Measurements from ENCODE around the gene KCNH1. TPM values are rescaled to one million over a fixed set of nuclear protein-coding genes. Genes with fewer than 3 reads are reported as not detected.

Gene KCNH1
- total RNA-seq, 1 donor from 2014 or later: 2.4 TPM

DNA sequence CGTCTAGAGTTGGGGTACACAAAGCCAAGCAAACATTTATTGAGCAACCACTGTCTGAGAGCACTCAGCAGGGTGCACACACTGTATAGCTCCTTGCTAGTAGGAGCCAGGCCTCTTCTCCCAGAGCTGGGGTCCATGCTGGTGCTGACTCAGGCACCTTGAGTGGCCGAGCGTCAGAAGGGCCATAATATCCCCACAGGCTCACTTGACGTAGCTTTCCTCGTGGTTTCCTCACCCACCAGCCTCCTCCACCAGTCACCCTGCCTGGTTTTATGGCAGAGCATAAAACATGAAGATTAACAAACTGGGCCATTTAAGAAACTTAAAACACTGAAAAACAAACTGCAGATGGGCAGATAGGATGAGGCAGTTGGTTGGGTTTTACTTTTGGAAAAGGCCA is 443.7 kb downstream of the KCNH1 start:
- peaks cover 9% of the 10 kb centered on the region for H3K4me1 Mint-ChIP-seq (ENCODE audit: unreplicated experiment)
- no peaks in the 10 kb centered on the region for H3K9me3 Mint-ChIP-seq
- no peak overlapping the region for H3K27ac Mint-ChIP-seq
- TF ChIP-seq, protein P1, sequence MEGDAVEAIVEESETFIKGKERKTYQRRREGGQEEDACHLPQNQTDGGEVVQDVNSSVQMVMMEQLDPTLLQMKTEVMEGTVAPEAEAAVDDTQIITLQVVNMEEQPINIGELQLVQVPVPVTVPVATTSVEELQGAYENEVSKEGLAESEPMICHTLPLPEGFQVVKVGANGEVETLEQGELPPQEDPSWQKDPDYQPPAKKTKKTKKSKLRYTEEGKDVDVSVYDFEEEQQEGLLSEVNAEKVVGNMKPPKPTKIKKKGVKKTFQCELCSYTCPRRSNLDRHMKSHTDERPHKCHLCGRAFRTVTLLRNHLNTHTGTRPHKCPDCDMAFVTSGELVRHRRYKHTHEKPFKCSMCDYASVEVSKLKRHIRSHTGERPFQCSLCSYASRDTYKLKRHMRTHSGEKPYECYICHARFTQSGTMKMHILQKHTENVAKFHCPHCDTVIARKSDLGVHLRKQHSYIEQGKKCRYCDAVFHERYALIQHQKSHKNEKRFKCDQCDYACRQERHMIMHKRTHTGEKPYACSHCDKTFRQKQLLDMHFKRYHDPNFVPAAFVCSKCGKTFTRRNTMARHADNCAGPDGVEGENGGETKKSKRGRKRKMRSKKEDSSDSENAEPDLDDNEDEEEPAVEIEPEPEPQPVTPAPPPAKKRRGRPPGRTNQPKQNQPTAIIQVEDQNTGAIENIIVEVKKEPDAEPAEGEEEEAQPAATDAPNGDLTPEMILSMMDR (conservative IDR thresholded peaks at IDR 0.05): no peak
- no peaks in the 10 kb centered on the region for H3K27me3 Mint-ChIP-seq
- no peaks in the 10 kb centered on the region for H3K36me3 Mint-ChIP-seq
- no peak for DNase-seq (ENCODE audit: extremely low spot score, unreplicated experiment)
- no peak overlapping the region for H3K4me3 Mint-ChIP-seq

DNA sequence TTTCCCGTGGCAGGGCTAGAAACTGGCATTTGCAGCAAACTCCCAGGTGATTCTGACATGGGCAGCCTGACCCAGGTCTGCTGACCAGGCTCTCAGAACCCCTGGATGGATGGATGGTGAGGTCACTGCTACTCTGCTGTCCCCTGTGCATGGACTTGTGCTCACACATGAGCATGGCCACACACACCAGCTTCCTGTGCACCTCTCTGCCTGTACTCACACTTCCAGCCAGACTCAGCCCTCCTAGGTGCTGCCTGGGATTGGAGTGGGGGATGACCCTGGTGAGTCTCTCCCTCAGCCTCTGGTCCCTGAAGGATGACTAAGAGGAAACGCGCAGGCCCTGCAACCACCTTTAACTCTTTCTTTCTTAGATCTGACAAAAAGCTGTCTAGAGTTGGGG is 444.1 kb downstream of the KCNH1 start:
- no peak for DNase-seq (ENCODE audit: extremely low spot score, unreplicated experiment)
- H3K4me1 Mint-ChIP-seq (ENCODE audit: unreplicated experiment): peaks cover 9% of the 10 kb centered on the region
- H3K27me3 Mint-ChIP-seq: no peaks in the 10 kb centered on the region
- no peaks in the 10 kb centered on the region for H3K9me3 Mint-ChIP-seq
- no peak overlapping the region for H3K27ac Mint-ChIP-seq
- no peak overlapping the region for H3K4me3 Mint-ChIP-seq
- no peaks in the 10 kb centered on the region for H3K36me3 Mint-ChIP-seq
- TF ChIP-seq, protein P1 (conservative IDR thresholded peaks at IDR 0.05): no peak

DNA sequence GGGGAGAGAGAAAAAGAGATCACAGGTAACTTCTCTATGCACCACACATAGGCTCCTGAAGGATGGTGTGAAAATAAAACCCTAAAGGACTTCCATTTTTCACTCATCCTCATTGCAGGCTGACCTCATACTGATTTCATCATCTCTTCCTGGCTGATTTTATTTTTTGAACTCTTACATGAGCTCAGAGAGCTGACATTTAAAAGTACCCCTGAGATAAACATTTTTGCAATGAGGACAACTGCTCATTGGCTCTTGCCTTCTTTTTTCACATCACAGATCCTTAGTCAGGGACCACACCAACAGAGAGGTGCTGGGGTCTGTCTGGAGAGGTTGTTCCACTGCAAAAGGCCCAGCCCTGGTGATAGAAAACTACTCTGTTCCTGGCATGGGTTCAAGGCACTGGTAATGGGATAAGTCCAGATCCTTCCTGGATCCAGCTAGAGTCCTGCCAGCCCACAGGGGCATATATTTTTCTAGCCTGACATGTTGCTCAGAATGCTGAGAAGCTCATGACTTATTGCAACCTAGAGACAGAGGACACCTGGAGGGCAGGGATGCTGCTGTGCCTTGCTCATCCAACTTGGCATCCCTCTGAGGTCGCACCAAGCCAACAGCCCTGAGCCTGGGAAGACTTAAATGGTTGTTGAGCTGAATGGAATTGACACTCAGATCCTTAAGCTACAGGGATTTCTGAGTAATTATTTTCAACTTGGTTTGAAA is 445.3 kb downstream of the KCNH1 start:
- H3K36me3 Mint-ChIP-seq: no peaks in the 10 kb centered on the region
- no peak overlapping the region for H3K4me3 Mint-ChIP-seq
- no peaks in the 10 kb centered on the region for H3K9me3 Mint-ChIP-seq
- peaks cover 9% of the 10 kb centered on the region for H3K4me1 Mint-ChIP-seq (ENCODE audit: unreplicated experiment)
- TF ChIP-seq, protein P1 (conservative IDR thresholded peaks at IDR 0.05): no peak
- H3K27ac Mint-ChIP-seq: no peak overlapping the region
- DNase-seq (ENCODE audit: extremely low spot score, unreplicated experiment): no peak
- no peaks in the 10 kb centered on the region for H3K27me3 Mint-ChIP-seq

DNA sequence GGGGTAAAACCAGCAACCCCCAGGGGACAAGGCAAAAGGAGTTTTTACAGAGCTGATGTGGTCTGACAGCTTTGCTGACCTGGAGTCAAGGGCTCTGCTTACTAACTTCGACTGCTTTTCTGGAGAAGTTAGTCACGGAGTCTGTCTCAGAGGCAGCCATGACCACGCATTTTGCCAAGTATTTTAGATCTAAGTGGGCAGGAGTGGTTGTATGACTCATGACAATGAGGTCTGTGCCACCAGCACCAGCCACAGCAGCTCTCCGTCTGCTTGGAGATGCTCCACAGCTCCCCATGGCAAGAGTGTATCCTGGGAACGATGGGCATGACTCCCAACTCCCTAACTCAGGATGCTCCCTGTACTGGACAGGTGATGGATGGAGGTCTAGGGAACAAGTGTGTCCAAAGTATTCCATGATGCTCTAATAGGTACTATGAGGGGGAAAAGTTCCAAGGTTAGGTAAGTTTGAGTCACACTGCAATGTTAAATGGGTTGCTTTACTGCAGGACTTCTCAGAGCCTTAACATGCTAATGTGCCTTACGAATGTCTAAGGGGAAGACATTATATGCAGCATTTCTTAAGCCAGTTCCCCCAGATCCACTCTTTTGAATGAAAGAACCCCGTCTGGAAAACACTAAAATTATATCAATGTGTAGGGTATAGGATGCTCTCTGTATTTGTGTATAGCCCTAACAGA is 446.2 kb downstream of the KCNH1 start:
- Mint-ChIP-seq H3K27ac (no peak overlapping the region), H3K9me3 (no peaks in the 10 kb centered on the region), H3K4me1 (ENCODE audit: unreplicated experiment) (peaks cover 9% of the 10 kb centered on the region), H3K4me3 (no peak overlapping the region), H3K27me3 (no peaks in the 10 kb centered on the region), H3K36me3 (no peaks in the 10 kb centered on the region)
- TF ChIP-seq, protein P1 (conservative IDR thresholded peaks at IDR 0.05): no peak
- DNase-seq (ENCODE audit: extremely low spot score, unreplicated experiment): no peak

DNA sequence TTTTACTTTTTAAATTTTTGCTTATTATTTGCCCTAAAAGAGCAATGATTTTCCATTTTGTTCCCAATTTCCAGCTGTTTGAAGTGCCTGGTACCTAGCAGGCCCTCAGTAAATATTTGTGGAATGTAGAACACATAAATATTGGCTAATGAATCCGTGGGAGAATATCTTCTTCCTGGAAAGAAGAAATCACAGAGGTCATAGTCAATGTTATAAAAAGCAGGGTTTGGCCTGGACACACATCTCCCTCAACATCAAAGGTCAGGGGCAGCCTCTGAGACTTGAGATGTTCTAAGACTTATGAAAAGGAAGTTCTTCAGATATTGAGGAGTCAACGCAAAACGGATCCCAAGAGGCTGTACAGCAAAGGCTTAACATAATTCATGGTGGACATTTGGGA is 447.1 kb downstream of the KCNH1 start:
- DNase-seq (ENCODE audit: extremely low spot score, unreplicated experiment): no peak
- H3K4me1 Mint-ChIP-seq (ENCODE audit: unreplicated experiment): peaks cover 9% of the 10 kb centered on the region
- no peaks in the 10 kb centered on the region for H3K27me3 Mint-ChIP-seq
- H3K4me3 Mint-ChIP-seq: no peak overlapping the region
- TF ChIP-seq, protein P1 (conservative IDR thresholded peaks at IDR 0.05): no peak
- H3K36me3 Mint-ChIP-seq: no peaks in the 10 kb centered on the region
- H3K27ac Mint-ChIP-seq: no peak overlapping the region
- H3K9me3 Mint-ChIP-seq: no peaks in the 10 kb centered on the region

Measured in type B pancreatic cell (in vitro differentiated cells).